Measurements from ENCODE around the gene TMEM253.

DNA sequence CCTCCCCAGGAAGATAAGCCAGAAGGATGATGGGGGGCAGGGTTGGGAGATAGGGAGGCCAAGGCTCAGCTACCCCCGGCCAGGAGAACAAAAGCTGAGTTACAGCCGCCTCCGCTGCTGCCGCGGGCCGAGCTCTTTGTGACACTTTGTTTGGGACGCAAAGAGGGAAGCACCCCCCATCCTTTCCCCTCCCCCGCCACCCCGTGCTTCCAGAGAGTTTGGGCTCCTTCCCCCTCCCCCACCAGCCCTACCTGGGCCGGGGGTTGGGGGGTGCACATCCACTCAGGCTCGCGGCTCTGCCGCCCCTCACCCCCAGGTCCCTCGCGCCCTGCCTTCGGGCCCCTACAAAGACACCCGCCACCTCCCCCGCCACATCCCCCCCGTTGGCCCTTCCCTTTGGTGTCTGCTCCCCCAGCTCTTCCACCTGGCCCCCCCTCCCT is 3.2 kb upstream of the TMEM253 start:
- TF ChIP-seq POLR2AphosphoS5 (IDR thresholded peaks at IDR 0.05; ENCODE audit: borderline replicate concordance, low read depth, low read length) (no peak), FOXP2 (optimal IDR thresholded peaks at IDR 0.05; ENCODE audit: control extremely low read depth, extremely low read length, insufficient read depth) (no peak)

Measured in SK-N-MC (cell line).